ENCODE measurements around the gene BTBD9. TPM values are rescaled to one million over a fixed set of nuclear protein-coding genes. Genes with fewer than 3 reads are reported as not detected.

Gene BTBD9
- polyA plus RNA-seq, 1 donor (not counting 4 experiments of a cell fraction or from before 2014, with no cell fraction given), result 6.8 TPM

DNA sequence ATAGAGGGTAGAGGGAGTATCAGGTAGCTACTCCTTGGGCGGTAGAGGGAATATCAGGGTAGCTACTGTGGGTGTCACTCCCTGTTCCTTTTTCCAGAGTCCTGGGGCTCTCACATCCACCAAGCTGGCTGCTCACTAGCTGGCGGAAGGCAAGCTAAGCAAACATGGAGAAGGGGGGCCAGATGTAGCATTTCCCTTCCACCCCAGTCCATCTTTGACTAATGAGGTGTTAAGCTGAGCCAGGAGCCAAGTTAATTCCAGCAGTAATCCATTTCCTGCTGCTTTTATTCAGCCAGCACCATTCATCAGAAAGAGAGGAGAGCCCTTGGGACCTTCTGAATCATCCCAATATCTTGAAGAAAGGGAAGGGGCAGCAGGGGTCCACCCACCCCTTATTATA lies 490.2 kb downstream of the BTBD9 start:
- Histone ChIP-seq H4K20me1 (ENCODE audit: control insufficient read depth, extremely low read depth, insufficient read depth, low read length) (peaks cover 5% of the 10 kb centered on the region), H3K9me3 (ENCODE audit: control insufficient read depth, low read depth, low read length) (no peaks in the 10 kb centered on the region), H2AFZ (ENCODE audit: control insufficient read depth, low read length) (no peak overlapping the region), H3K4me3 (ENCODE audit: control insufficient read depth in 2 of 3, extremely low read depth in 1 of 3, insufficient read depth in 2 of 3, low read depth in 1 of 3, low read length in 3 of 3) (no peak overlapping the region), H3K27me3 (ENCODE audit: control insufficient read depth, extremely low read depth, insufficient read depth, low read length) (no peaks in the 10 kb centered on the region), H3K9me1 (ENCODE audit: control insufficient read depth, extremely low read depth, insufficient read depth, low read length) (peaks cover 2% of the 10 kb centered on the region), H3K9ac (ENCODE audit: control insufficient read depth, extremely low read depth, insufficient read depth, low read length) (no peak overlapping the region), H3K4me1 (ENCODE audit: control insufficient read depth, extremely low read depth, insufficient read depth, low read length) (peaks cover 9% of the 10 kb centered on the region), H3K27ac (ENCODE audit: control insufficient read depth, insufficient read depth, low read length) (no peak overlapping the region), H3K79me2 (ENCODE audit: control insufficient read depth, insufficient read depth, low read length) (peaks cover 4% of the 10 kb centered on the region), H3K4me2 (ENCODE audit: control insufficient read depth, extremely low read depth, insufficient read depth, low read depth, low read length) (no peak overlapping the region), H3K36me3 (ENCODE audit: control insufficient read depth in 2 of 2, extremely low read depth in 1 of 2, insufficient read depth in 2 of 2, low read length in 2 of 2) (peaks cover 11 to 19% of the 10 kb centered on the region in 2 experiments)
- DNase-seq (ENCODE audit: low read depth, low spot score) (no peak), FAIRE-seq (no peak)
- dilution Hi-C loops (cut with MboI; ENCODE audit: extremely low pct_ligation_motif_present, low sequenced_read_pairs), result no loop called here
- TF ChIP-seq, protein P1, sequence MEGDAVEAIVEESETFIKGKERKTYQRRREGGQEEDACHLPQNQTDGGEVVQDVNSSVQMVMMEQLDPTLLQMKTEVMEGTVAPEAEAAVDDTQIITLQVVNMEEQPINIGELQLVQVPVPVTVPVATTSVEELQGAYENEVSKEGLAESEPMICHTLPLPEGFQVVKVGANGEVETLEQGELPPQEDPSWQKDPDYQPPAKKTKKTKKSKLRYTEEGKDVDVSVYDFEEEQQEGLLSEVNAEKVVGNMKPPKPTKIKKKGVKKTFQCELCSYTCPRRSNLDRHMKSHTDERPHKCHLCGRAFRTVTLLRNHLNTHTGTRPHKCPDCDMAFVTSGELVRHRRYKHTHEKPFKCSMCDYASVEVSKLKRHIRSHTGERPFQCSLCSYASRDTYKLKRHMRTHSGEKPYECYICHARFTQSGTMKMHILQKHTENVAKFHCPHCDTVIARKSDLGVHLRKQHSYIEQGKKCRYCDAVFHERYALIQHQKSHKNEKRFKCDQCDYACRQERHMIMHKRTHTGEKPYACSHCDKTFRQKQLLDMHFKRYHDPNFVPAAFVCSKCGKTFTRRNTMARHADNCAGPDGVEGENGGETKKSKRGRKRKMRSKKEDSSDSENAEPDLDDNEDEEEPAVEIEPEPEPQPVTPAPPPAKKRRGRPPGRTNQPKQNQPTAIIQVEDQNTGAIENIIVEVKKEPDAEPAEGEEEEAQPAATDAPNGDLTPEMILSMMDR (optimal IDR thresholded peaks at IDR 0.05 in 1 of 3, IDR thresholded peaks at IDR 0.05 in 1 of 3, conservative IDR thresholded peaks at IDR 0.05 in 1 of 3; ENCODE audit: extremely low read depth in 1 of 3, insufficient read depth in 2 of 3, low read length in 3 of 3), result no peak
- no peak for TF ChIP-seq EZH2 (IDR thresholded peaks at IDR 0.05; ENCODE audit: low read length)

DNA sequence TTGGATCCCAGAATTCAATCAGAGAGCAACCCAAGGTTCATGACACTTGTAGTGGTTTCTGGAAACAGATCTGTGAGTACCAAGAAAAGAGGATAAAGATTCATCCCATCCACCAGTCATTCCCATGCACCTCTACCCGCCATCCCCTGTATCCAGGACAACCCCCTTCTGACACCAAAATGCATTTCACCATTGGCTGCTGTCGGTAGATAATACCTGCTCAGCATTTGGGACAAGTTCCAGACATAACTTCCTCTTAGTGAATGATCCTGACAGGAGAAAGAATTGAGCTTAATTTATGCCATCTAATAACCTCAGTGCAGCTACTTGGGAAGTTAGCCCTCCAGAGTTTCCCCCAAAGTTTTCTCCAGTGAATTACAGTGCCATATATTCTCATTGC lies 491.1 kb downstream of the BTBD9 start:
- dilution Hi-C loops (cut with MboI; ENCODE audit: extremely low pct_ligation_motif_present, low sequenced_read_pairs), result no loop called here

More for the DNA sequence above, 491.1 kb downstream of the BTBD9 start:
- H3K27me3 ChIP-seq (ENCODE audit: control insufficient read depth, extremely low read depth, insufficient read depth, low read length), result no peaks in the 10 kb centered on the region
- H3K36me3 ChIP-seq (ENCODE audit: control insufficient read depth in 2 of 2, extremely low read depth in 1 of 2, insufficient read depth in 2 of 2, low read length in 2 of 2), result peaks cover 11 to 19% of the 10 kb centered on the region in 2 experiments
- TF ChIP-seq, protein P1 (optimal IDR thresholded peaks at IDR 0.05 in 1 of 3, IDR thresholded peaks at IDR 0.05 in 1 of 3, conservative IDR thresholded peaks at IDR 0.05 in 1 of 3; ENCODE audit: extremely low read depth in 1 of 3, insufficient read depth in 2 of 3, low read length in 3 of 3), result no peak
- TF ChIP-seq EZH2 (IDR thresholded peaks at IDR 0.05; ENCODE audit: low read length), result no peak
- H3K9me1 ChIP-seq (ENCODE audit: control insufficient read depth, extremely low read depth, insufficient read depth, low read length), result peaks cover 2% of the 10 kb centered on the region
- H4K20me1 ChIP-seq (ENCODE audit: control insufficient read depth, extremely low read depth, insufficient read depth, low read length), result peaks cover 5% of the 10 kb centered on the region
- no peak overlapping the region for H3K9ac ChIP-seq (ENCODE audit: control insufficient read depth, extremely low read depth, insufficient read depth, low read length)
- DNase-seq (ENCODE audit: low read depth, low spot score), result no peak
- H3K27ac ChIP-seq (ENCODE audit: control insufficient read depth, insufficient read depth, low read length), result no peak overlapping the region
- no peak for FAIRE-seq
- H2AFZ ChIP-seq (ENCODE audit: control insufficient read depth, low read length), result no peak overlapping the region
- H3K9me3 ChIP-seq (ENCODE audit: control insufficient read depth, low read depth, low read length), result no peaks in the 10 kb centered on the region
- H3K4me1 ChIP-seq (ENCODE audit: control insufficient read depth, extremely low read depth, insufficient read depth, low read length), result peaks cover 9% of the 10 kb centered on the region
- H3K79me2 ChIP-seq (ENCODE audit: control insufficient read depth, insufficient read depth, low read length), result peaks cover 4% of the 10 kb centered on the region
- no peak overlapping the region for H3K4me3 ChIP-seq (ENCODE audit: control insufficient read depth in 2 of 3, extremely low read depth in 1 of 3, insufficient read depth in 2 of 3, low read depth in 1 of 3, low read length in 3 of 3)
- H3K4me2 ChIP-seq (ENCODE audit: control insufficient read depth, extremely low read depth, insufficient read depth, low read depth, low read length), result no peak overlapping the region
